Measurements from ENCODE around the gene GMFB. TPM values are rescaled to one million over a fixed set of nuclear protein-coding genes. Genes with fewer than 3 reads are reported as not detected.
A peak's percentile ranks its signal among the peaks of the same experiment; 100 is the strongest.

Gene GMFB
- total RNA-seq, 1 donor, result 142 TPM

GRCh38 chr14:54425068-54425467 lies 63.7 kb downstream of the GMFB start:
- H3K4me3 ChIP-seq (ENCODE audit: low read depth, low read length), result no peak overlapping the region
- TF ChIP-seq, protein P1, sequence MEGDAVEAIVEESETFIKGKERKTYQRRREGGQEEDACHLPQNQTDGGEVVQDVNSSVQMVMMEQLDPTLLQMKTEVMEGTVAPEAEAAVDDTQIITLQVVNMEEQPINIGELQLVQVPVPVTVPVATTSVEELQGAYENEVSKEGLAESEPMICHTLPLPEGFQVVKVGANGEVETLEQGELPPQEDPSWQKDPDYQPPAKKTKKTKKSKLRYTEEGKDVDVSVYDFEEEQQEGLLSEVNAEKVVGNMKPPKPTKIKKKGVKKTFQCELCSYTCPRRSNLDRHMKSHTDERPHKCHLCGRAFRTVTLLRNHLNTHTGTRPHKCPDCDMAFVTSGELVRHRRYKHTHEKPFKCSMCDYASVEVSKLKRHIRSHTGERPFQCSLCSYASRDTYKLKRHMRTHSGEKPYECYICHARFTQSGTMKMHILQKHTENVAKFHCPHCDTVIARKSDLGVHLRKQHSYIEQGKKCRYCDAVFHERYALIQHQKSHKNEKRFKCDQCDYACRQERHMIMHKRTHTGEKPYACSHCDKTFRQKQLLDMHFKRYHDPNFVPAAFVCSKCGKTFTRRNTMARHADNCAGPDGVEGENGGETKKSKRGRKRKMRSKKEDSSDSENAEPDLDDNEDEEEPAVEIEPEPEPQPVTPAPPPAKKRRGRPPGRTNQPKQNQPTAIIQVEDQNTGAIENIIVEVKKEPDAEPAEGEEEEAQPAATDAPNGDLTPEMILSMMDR (IDR thresholded peaks at IDR 0.05; ENCODE audit: insufficient read depth, low read depth, low read length), result no peak
- peak; percentile 75 for DNase-seq (ENCODE audit: low read depth)

Other genes starting within 250 kb of the GMFB start
- 35.8 and 42.7 TPM in 2 replicates for gene CDKN3, start 92.0 kb downstream of the GMFB start, total RNA-seq
- 31.9 and 94.1 TPM in 2 replicates for gene CNIH1, start 47.6 kb downstream of the GMFB start, total RNA-seq
- gene CGRRF1, start 20.9 kb upstream of the GMFB start, total RNA-seq, result 12.2 and 17.3 TPM in 2 replicates
- 43.5 and 61.3 TPM in 2 replicates for gene SAMD4A, start 78.1 kb upstream of the GMFB start, total RNA-seq

Measured in fibroblast of villous mesenchyme (primary cell).